A549 (cell line): ENCODE measurements around the gene UCN.

Experiments
- CTCF ChIP-seq: fragments of >200 bp; sonication (Bioruptor Twin); formaldehyde crosslinking; IDR thresholded peaks from 3 replicates; pipeline ENCODE4 v1.5.1; 2016
- EP300 ChIP-seq, 2 experiments: fragments of >200 bp; sonication (Bioruptor Twin); formaldehyde crosslinking; IDR thresholded peaks; 2 replicates in 1 of 2; 3 replicates in 1 of 2; pipeline ENCODE4 v1.6.1; 2016 to 2017

DNA sequence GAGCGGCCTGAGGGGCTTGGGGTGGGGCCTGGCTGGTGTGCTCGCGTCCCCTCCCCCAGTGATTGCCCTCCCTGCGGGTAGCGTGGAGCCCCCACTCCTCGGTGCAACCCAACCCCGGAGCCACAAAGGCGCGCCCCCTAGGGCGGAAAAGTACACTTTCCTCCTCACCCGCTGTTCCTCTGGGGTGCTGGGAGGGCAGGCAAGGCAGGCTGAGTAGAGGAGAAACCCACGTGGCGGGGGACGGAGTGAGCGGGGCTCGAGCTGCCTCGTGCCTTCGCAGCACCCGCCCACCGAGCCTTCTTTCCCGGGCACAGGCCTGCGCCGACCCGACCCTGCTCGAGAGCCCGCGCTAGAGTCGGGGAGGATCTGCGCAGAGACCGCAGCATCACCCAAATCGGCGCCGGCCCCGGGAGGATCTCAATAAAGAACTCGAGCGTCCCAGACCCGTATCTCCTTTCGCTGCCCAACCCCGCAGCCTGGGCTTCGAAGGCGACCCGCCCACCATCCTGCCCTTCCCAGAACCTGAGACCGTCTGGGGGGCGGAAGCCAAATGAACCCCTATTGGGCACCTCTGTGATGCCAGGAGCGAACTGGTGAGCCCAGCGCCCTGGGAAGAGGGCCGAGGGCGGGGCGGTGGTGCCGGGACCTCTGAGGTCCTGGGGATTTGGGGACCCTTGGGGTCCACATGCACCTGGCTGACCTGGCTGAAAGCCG is 1.5 kb downstream of the UCN start:
- TF ChIP-seq EP300 (IDR thresholded peaks at IDR 0.05) (no peak), CTCF (no peak)
